HG03060 (cell line): ENCODE results near the gene ADI1.
"Not testable (repeated sequence)": the region's sequence is repeated elsewhere in the genome, so short reads cannot be mapped to it uniquely, and the experiment has no call there.

ENCODE experiments used
- ATAC-seq: cut with Tn5 transposase; IDR thresholded peaks from one replicate; pipeline ENCODE4 v1.9.1; 2021; ENCODE audit warnings: low read depth, moderate number of reproducible peaks; ENCODE audit not compliant: unreplicated experiment

Gene ADI1

DNA sequence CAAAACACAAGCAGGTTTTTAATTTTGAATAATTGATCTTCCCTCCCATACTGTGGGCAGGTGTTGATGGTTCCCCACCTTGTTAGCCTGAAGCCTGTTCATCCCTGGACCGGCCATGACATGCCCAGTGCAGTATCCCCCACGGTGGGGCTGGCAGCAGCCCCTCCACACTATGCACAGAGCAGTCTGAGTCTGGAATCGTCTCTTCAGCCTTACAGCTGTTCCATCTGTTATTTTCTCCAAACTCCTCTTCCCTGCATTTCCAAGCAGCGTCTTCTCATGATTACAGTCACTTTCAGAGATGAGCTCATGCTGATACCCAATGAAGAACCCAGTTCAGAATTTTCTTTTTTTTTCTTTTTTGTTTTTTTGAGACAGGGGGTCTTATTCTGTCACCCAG, 68.2 kb downstream of the ADI1 start:
- ATAC-seq: no peak

DNA sequence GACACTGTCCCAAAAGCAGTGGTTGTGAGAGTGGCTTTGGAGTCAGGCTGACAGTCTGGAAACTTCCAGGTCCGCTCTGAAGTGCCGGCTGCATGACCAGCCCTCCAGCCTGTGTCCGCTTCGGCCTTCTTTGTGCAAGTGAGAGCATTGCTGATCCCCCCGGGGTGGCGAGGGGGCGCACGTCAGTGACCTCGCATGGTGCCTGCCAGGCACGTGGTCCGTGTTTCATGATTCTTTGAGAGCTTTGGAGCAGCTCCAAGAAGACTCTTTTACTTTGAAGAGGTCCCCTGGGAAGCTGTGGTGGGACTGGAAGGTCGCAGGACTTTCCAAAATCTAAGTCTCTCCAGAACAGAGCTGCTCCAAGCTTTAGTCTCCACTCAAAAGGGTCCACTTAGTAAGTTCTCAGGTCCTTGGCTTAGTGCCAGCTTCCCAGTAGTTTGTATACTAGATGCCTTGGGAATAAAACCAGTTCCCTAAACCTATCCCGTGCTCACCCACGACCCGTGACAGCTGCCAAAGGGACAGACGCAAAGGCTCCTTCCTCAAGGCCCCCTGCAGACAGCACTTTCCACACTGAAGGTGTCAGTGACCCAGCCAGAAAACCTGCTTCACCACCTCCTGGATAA, 68.8 kb downstream of the ADI1 start:
- no peak for ATAC-seq

DNA sequence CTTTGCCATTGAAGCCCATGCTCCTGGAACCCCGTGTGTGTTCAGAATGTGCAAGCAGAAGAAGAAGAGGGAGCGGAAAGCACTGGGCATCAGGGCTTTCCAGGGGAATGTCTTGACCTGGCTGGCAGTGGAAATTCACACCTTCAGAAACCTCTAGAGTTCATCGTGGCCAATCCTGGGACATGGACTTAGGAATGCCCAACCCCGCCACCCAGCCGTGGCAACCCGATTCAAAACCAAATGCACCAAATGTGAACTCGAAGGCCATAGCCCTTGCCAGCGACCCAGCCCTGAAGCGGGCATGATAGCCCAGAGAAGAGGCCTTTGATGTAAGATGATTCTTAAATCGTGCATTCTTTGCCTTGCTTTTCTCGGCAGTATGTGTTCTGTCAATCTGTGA, 69.4 kb downstream of the ADI1 start:
- no peak for ATAC-seq

DNA sequence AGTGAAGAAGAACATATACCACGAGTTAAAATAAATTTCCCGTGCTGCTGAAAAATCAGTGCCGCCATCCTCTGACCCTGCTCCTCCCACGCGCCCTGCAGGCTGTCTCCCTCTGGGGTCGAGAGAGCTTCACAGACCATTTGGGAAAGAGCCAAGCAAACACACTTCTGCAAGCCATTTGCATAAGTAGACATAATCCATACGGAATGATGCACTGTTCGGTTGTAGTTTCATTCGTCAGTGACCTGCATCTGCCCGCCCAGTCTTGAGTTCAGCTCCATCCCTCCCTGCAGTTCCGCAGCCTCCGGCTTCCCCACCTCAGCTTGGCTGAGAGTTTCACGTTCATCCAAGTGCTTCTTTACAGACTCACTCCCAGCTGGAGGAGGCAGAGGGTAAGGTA, 70.2 kb downstream of the ADI1 start:
- no peak for ATAC-seq

DNA sequence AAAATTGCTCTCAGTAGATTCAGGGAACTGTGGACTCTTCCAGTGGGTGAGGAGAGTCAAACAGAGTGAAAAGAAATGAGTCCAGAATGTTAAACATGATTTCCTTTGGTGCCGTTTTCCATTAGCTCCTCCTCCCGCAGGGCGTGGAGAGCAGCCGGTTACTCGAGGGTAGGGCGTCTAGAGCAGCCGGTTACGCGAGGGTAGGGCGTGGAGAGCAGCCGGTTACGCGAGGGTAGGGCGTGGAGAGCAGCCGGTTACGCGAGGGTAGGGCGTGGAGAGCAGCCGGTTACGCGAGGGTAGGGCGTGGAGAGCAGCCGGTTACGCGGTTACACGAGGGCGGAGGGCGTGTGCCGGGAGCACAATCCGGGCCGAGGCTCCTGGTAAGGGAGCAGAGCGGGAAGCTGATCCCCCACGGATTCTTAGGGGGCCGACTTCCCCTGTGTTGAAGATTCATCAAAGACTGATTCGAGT, 70.9 kb downstream of the ADI1 start:
- ATAC-seq: not testable (repeated sequence)

DNA sequence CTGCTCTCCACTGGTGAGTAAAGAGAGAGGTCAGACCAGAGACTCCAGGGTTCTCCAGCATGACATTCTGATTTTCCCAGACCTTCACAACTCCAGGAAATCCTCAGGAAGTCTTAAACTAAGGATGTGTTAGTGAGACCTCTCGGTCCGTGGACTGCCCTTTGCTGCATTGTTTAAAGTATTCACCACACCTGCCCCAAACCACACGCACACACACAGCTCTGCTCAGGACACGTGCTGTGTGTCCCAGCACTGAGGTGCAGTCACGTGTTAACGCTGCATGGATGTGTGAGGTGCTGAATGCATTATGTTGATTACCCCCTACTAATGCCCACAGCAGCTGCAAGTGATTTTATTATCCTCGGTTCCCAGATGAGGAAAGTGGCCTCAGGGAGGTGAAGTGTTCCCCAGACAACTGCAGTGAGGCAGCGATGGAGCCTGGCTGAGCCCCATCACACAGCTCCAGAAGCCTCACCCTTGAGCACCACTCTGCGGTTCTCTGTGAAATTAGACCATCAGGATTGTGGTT, 71.5 kb downstream of the ADI1 start:
- no peak for ATAC-seq
